Pulmonary artery endothelial cell (primary cell): ENCODE measurements around the gene OR10H1. TPM values are rescaled to one million over a fixed set of nuclear protein-coding genes. Genes with fewer than 3 reads are reported as not detected.
"Not testable (repeated sequence)": the region's sequence is repeated elsewhere in the genome, so short reads cannot be mapped to it uniquely, and the experiment has no call there.

Experiments
- DNase-seq: peaks from one replicate; pipeline ENCODE4 v3.0.0-alpha.2; 2011; ENCODE audit warnings: low read depth, low spot score
- total RNA-seq: library from RNA; depleted of rRNA; stranded (reverse); fragments of >200 nt; gene quantifications from 2 replicates; pipeline ENCODE4 v1.2.3, GENCODE V29; 2014

OR10H1 gene
- total RNA-seq: not detected in 2 replicates

DNA sequence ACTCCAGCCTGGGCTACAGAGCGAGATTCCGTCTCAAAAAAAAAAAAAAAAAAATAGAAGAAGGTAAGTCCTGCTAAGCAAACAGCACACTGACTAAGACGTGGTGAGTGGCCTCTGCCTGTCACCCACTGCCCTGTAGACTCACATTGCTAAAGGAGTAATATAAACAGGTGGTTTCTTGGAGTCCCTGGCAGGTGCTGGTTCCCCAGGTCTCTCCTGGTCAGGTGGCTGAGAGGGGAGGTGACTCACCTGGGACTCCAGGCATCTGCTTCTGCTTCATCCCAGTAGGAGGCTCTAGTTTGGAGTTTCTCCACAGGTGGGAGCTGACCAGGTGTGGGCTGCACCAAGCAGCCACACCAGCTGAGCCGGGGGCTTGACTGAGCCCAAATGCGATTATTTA is at the start of gene OR10H1:
OR10H1 (minus strand) TSS at position 359 of the 400 bp plus-strand sequence. CDS start 7,627 bp downstream, outside the sequence.
- no peak for DNase-seq

DNA sequence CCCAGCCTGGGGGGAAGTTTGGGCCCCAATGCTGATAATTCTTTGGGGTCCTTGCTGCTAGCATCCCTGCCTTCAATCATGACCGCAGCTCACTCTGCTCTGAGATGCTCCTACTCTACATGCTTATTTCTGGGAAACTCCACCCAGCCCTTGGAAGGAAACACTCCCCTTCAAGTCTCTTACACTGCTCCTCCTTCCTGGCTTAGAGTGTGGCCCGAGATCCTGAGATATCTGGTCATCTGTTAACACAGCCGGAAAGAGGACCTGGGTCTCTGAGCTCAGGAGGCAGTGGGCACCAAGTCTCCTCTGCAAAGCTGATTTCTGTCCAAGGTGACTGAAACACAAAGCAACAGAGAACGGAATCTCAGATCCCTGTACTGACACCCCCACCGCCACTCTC is 49.4 kb upstream of the OR10H1 start:
- DNase-seq: no peak

DNA sequence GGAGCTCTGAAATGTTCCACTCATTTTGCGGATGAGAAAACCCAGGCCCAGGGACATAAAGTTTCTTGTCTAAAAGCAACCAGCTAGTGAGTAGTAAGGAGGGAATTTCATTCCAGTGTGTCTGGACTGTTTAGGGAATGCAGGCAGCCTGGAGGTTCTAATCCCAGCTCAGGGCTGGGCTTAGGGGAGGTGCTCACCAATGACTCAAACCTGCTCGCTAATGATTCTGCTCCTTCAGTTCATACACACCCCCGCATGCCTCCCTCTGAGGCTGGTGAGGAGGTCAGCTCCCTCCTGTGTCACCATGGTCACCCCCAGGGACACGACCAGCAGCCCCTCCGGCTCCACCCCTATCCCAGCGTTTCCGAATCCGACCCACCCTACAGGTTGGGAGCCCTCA is 47.8 kb upstream of the OR10H1 start:
- DNase-seq: no peak

DNA sequence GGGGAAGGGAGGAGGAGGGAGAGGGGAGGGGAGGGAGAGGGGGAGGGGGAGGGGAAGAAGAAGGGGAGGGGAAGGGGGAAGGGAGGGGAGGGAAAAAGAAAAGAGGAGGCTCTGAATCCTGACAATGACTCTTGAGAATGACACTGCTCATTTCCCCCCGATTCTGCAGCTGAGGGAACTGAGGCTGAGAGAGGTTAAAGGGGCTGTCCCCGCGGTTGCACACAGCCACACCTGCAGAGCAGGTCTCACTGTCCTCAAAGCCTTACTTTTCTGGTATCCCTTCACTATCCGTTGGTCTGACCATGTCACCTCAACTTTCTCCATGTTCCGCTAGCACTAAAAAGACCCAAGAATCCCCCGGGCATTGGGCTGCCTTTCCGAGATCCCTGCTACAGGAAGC is 47.0 kb upstream of the OR10H1 start:
- no peak for DNase-seq

DNA sequence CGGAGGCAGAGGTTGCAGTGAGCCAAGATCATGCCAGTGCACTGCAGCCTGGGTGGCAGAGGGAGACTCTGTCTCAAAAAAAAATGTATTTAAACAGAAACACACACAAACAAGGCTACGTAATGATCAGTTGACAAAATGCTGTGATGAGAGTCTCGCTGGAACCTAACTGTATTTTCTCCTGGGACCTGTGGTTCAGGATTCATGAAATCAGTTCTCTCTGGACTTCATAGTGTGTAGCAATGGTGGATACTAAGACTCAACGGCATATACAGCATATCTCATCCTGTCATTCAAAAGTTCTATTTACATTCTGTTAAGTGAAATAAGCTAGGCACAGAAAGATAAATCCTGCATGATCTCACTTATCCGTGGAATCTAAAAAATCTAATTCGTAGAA is 45.1 kb upstream of the OR10H1 start:
- no peak for DNase-seq

DNA sequence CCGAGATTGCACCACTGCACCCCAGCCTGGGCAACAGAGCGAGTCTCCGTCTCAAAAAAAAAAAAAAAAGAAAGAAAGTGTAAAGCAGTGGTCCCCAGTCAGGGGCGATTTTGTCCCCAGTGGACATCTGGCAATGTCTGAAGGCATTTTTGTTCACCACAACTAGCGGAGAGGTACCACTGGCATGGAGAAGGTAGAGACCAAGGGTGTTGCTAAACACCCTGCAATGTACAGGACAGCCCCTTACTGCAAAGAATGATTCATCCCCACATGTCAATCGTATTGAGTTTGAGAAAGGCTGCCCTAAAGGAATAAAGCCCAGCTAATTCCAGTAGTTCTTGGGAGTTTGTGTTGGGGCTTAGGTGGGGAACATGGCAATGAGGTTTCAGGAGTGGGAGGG is 43.7 kb upstream of the OR10H1 start:
- no peak for DNase-seq

- no peak for DNase-seq
Observed at GRCh38 chr19:15850385-15850784, 34.9 kb upstream of the OR10H1 start.

DNA sequence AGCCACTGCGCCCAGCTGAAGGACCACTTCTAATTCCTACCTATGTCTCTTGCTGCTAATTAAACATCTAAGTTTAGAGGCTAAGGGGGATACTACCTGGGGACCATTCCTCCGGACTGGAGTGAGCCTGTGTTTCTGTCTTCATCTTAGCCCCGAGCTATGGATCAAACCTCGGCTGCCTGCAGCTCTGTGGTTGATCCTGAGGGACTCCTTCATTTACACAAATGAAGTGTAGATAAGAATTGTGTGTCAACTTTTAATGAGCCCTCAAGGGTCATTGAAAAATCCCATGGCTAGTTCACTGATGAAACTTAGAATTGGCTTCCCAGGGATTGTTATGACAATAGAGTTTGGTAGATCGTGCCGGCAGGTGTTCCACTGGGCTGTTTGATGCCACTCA is 31.5 kb upstream of the OR10H1 start:
- DNase-seq: no peak

DNA sequence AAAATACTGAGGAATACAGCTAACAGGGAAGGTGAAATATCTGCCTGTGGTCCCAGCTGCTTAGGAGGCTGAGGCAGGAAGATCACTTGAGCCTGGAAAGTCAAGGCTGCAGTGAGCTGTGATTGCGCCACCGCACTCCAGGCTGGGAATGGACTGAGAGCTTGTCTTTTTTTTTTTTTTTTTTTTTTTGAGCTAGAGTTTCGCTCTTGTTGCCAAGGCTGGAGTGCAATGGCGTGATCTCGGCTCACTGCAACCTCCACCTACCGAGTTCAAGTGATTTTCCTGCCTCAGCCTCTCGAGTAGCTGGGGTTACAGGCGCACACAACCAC is 28.4 kb upstream of the OR10H1 start:
- DNase-seq: not testable (repeated sequence)

DNA sequence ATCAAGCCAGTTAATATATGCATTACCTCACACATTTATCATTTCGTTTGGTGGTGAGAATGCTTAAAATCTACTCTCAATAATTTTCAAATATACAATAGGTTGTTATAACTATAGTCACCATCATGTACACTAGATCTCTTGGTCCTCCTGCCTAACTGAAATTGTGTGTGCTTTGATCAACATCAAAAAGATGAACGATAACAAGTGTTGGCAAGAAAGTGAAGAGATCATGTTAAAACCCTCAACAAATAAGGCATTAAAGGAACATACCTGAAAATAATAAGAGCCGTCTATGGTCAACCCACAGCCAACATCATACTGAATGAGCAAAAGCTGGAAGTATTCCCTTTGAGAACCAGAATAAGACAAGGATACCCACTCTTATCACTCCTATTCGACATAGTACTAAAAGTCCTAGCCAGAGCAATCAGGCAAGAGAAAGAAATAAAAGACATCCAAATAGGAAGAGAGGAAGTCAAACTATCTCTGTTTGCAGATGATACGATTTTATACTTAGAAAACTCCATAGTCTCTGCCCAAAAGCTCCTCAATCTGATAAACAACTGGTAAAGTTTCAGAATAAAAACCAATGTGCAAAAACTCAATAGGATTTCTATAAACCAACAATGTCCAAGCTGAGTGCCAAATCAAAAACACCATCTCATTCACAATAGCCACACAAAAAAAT is 27.9 kb upstream of the OR10H1 start:
- no peak for DNase-seq

DNA sequence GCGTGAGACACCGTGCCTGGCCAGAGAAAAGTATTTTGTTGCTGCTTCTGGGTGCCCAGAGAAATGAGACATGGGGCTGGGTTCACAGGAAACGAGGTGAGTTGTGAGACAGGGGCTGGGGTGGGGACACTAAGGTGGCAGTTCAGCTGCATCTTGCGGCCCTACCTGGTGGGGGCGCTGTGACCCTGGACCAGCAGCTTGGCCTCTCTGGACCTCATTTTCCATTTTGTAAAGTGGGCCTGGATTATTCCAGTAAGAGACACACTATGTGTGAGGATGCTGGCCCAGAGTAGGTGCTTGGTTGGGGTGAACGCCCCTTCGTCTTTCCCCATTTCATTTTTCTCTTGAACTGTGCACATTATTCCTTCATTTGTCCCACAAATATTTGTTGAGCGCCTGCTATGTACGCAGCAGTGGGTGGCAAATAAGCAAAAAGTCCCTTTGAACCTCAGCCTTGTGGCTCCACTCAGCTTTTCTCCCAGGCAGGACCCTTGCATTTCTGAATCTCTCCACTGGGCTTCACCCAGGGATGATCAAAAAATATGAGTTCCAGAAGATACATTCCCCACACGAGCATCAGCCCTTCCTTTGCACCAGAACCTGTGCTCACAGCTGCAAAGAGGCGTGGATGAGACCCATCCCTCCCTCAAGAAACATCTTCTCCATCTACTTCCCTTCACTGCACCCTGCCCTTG is 26.6 kb upstream of the OR10H1 start:
- no peak for DNase-seq

- no peak for DNase-seq
Observed at GRCh38 chr19:15840833-15841232, 25.4 kb upstream of the OR10H1 start.

- not testable (repeated sequence) for DNase-seq
Observed at GRCh38 chr19:15839888-15840287, 24.4 kb upstream of the OR10H1 start.

DNA sequence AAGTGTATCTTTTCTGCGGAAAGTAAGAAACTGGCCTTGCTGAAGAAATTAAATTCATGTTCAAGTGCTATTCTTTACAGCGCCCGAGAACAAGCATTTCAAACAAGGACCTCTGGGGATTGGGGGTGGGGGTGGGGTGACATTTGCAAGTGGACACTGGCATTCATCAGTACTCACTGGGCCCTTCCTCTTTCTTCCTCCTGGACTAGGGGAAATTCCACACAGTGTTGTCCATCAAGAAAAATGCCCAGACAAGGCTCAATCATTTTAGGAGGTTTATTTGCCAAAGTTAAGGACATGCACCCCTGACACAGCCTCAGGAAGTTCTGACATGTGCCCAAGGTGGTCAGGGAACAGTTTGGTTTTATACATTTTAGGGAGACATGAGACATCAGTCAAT is 22.9 kb upstream of the OR10H1 start:
- no peak for DNase-seq

- DNase-seq: no peak
Observed at GRCh38 chr19:15837221-15837731, 21.8 kb upstream of the OR10H1 start.

DNA sequence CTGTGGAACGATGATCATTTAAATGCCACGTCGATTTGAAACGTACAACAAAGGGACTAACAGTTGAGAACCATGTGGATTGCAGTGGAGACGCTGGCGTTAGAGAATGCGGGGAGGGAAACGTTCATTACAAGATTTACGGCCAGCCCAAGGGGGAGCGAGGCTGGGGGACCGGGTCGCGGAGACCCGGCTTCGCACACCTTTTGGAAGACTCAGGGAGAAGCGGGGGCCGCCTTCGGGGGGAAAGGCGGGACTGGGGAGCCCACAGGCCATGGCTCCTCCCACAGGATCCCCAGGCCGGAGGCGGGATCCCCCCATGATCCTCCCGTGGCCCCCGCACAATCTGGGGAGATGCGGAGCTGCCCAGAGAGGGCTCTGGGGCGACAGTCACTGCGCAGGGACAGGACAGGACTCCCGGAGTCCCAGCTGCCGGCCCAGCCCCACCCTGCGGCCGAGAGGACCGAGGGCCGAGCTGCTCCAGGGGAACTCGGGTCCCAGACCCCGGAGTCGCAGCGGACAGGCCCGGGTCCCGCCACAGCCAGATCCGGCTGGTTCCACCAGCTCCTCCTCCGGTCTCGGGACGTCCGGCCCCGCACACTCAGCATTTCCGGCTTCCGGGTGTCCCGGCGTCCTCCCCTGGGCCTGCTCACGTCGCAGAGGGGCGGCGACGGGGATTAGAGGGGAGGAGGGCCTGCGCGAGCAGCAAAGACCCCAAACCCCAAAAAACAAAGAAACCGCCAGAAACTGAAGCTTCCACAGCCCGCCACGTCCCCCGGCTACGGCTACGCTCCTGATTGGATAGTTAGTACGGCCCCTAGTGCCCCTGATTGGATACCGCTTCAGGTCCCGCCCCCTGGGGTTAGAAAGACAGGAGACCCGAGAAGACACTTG is 21.1 kb upstream of the OR10H1 start:
- DNase-seq: peak; percentile 77

- DNase-seq: not testable (repeated sequence)
Observed at GRCh38 chr19:15835565-15836329, 20.3 kb upstream of the OR10H1 start.

- not testable (repeated sequence) for DNase-seq
Observed at GRCh38 chr19:15834232-15834631, 18.8 kb upstream of the OR10H1 start.

DNA sequence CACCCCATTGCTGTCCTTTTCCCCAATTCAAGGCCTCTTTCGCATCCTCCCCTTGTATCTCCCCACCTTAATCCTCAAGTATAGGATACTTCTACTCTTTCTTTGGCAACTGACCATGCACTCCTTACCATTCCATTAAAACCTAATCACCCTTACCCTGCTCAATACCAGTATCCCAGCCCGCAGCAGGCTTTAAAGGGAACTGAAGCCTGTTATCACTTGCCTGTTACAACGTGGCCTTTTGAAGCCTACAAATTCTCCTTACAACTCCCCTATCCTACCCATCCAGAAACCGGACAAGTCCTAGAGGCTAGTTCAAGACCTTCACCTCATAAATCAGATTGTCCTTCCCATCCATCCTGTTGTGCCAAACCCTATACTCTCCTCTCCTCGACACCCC is 16.2 kb upstream of the OR10H1 start:
- no peak for DNase-seq

DNA sequence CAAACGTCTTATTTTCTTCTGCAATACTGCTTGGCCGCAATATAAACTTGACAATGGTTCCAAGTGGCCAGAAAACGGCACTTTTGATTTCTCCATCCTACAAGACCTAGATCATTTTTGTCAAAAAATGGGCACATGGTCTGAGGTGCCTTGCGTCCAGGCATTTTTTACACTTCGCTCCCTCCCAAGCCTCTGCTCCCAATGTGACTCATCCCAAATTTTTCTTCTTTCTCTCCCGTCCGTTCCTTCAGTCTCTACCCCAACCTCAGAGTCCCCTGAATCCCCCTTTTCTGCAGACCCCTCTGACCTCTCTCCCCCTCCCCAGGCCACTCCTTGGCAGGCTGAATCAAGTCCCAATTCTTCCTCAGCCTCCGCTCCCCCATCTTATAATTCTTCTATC is 14.3 kb upstream of the OR10H1 start:
- DNase-seq: no peak

GRCh38 chr19:15829306-15829698 is 13.8 kb upstream of the OR10H1 start:
- no peak for DNase-seq
